Progenitor cell of endocrine pancreas (in vitro differentiated cells): ENCODE results near the gene OR2L13. TPM values are rescaled to one million over a fixed set of nuclear protein-coding genes. Genes with fewer than 3 reads are reported as not detected.

Experiments used
- DNase-seq: peaks from one replicate; pipeline ENCODE4 v3.0.0; 2021; ENCODE audit warnings: low spot score; ENCODE audit not compliant: unreplicated experiment
- H3K27ac Mint-ChIP-seq: 2 replicates; pipeline ENCODE4 v1.8.0; 2021; ENCODE audit warnings: mild to moderate bottlenecking, moderate library complexity, mixed read lengths
- H3K27me3 Mint-ChIP-seq: 2 replicates; pipeline ENCODE4 v1.8.0; 2021; ENCODE audit warnings: mixed read lengths
- H3K36me3 Mint-ChIP-seq: 2 replicates; pipeline ENCODE4 v1.8.0; 2022; ENCODE audit warnings: mixed read lengths; ENCODE audit not compliant: insufficient read depth
- H3K4me1 Mint-ChIP-seq: 2 replicates; pipeline ENCODE4 v1.8.0; 2021; ENCODE audit warnings: low read depth, mixed read lengths
- H3K4me3 Mint-ChIP-seq: 2 replicates; pipeline ENCODE4 v1.8.0; 2021; ENCODE audit warnings: low read depth, mild to moderate bottlenecking, moderate library complexity, mixed read lengths
- H3K9me3 Mint-ChIP-seq: 2 replicates; pipeline ENCODE4 v1.8.0; 2021; ENCODE audit warnings: low read depth, mixed read lengths
- CTCF ChIP-seq: fragments of 200-600 bp; sonication (generic); IDR thresholded peaks from one replicate; pipeline ENCODE4 v1.5.0; 2021; ENCODE audit warnings: antibody characterized with exemption, mild to moderate bottlenecking; ENCODE audit not compliant: unreplicated experiment
- long read RNA-seq: library from polyadenylated mRNA; unstranded; transcript quantifications from one replicate; pipeline ENCODE4 v2.0.0, GENCODE V29; 2020
- total RNA-seq: library from RNA; stranded (reverse); gene quantifications from 2 replicates; pipeline ENCODE4 v1.2.1, GENCODE V29; 2021

The OR2L13 gene
- total RNA-seq, result not detected in 2 replicates
- long read RNA-seq, result 0 reads

DNA sequence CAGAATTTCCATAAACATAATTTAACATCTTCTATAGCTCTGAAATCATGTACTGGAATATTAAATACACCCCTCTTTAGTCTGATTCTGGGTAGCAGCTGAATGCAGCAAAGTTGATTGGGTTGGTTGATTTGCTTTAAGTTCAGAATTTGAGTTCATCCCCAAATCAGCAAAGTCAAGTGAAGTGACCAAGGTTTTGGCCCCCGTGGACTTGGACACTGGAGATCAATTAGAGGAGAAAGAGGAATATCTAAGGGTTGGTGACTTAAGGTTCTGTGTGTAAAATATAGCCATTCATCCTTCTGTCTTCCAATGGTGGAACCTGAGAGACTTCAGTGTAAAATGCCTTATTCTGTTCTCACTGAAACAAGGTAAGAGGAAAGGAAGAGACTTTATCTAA, at the start of gene OR2L13:
Gene OR2L13 (plus strand): TSS at position 301 of the 400 bp plus-strand sequence. CDS start 4,192 bp downstream, outside the sequence.
- Mint-ChIP-seq H3K27ac (no peak within 1 kb of the TSS), H3K36me3 (no peaks in the 10 kb centered on the region), H3K27me3 (no peaks in the 10 kb centered on the region), H3K4me1 (no peaks in the 10 kb centered on the region), H3K9me3 (peaks cover 79% of the 10 kb centered on the region), H3K4me3 (no peak within 1 kb of the TSS)
- no peak for TF ChIP-seq CTCF
- no peak for DNase-seq

DNA sequence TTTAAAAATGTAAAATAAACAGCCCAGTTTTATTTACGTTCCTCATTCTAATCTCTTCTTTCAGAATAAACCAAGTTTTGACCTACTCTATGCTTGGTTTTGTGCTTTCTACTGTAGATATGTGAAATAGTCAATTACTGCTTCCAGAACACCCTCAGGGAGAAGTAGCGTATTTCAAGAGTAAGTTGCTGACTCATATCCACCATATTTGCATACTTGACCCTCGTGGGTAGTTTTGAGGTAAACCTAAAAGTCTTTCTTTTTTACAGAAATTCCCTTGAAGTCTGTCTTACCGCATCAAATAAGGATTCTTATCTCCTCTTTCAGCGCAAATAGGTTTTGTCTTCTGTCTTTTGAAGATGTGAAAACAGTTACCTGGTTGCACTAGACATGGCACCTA, 49.8 kb upstream of the OR2L13 start:
- Mint-ChIP-seq H3K9me3 (peaks cover 56% of the 10 kb centered on the region), H3K27ac (no peak overlapping the region), H3K27me3 (no peaks in the 10 kb centered on the region), H3K4me3 (no peak overlapping the region), H3K36me3 (no peaks in the 10 kb centered on the region), H3K4me1 (no peaks in the 10 kb centered on the region)
- TF ChIP-seq CTCF, result no peak
- no peak for DNase-seq

DNA sequence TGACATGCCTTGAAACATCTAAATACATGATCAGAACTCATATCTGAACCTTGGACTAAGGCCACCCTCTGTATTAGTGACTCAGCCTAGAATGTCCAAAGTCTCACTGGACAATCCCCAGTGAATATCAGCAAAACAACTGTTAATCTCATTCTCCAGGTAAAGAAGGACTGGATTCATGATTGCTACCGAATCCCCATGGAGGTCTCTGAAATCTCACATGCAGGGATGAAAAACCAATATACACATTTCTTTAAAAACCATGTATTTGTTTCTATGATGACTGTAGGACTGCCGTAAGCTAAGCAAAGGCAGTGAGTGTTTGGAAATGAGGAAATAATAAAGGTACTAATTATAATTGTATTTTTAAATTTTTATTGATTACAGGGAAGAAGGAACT, 48.4 kb upstream of the OR2L13 start, which contains the start of gene OR2L3:
Gene OR2L3 (plus strand): TSS at position 301 of the 400 bp plus-strand sequence. CDS start 13,846 bp downstream, outside the sequence.
- Mint-ChIP-seq H3K27ac (no peak within 1 kb of the TSS), H3K9me3 (peaks cover 54% of the 10 kb centered on the region)
- no peak for TF ChIP-seq CTCF

DNA sequence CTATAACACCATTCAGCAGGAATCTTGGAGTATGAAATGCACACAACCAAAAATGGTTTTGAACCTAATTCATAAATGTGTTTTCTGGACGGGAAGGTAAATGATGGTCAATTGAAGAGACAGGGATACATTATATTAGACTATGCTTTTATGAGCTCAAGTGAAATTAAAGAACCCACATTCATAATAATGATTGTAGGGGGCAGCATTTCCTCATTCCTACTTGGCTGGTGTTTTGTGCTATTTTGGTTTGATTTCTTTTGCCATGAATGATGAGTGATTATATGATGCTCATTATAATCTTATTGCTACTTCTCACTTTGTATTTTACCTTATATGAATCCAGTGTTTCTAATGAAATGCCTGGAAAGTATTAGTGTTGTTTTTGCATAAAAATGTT, 48.0 kb upstream of the OR2L13 start:
- Mint-ChIP-seq H3K4me3 (no peak overlapping the region), H3K9me3 (peaks cover 54% of the 10 kb centered on the region), H3K36me3 (no peaks in the 10 kb centered on the region), H3K27me3 (no peaks in the 10 kb centered on the region), H3K27ac (no peak overlapping the region), H3K4me1 (no peaks in the 10 kb centered on the region)
- no peak for DNase-seq
- TF ChIP-seq CTCF, result no peak

More for the DNA sequence above, 48.4 kb upstream of the OR2L13 start, which contains the start of gene OR2L3:
- no peak within 1 kb of the TSS for H3K4me3 Mint-ChIP-seq
- DNase-seq, result no peak
- H3K36me3 Mint-ChIP-seq, result no peaks in the 10 kb centered on the region
- H3K4me1 Mint-ChIP-seq, result no peaks in the 10 kb centered on the region
- no peaks in the 10 kb centered on the region for H3K27me3 Mint-ChIP-seq

DNA sequence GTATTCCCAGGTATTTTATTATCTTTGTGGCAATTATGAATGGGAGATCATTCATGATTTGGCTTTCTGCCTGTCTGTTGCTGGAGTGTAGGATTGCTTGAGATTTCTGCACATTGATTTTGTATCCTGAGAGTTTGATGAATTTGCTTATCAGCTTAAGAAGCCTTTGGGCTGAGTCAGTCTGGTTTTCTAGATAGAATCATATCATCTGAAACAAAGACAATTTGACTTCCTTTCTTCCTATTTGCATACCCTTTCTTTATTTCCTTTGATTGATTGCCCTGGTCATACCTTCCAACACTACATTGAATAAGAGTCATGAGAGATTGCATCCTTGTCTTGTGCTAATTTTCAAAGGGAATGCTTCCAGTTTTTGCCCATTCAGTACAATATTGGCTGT, 40.3 kb upstream of the OR2L13 start:
- Mint-ChIP-seq H3K27ac (no peak overlapping the region), H3K4me1 (no peaks in the 10 kb centered on the region), H3K4me3 (no peak overlapping the region), H3K36me3 (peaks cover 3% of the 10 kb centered on the region), H3K9me3 (peaks cover 55% of the 10 kb centered on the region), H3K27me3 (no peaks in the 10 kb centered on the region)
- TF ChIP-seq CTCF, result no peak
- no peak for DNase-seq
